ENCODE data around the gene TYMP. TPM values are rescaled to one million over a fixed set of nuclear protein-coding genes. Genes with fewer than 3 reads are reported as not detected.

Gene TYMP
- total RNA-seq, 1 experiment from 2014 or later: 56.0 TPM

- intact Hi-C loops (cut with micrococcal nuclease; ENCODE audit: unreplicated experiment): no loop called here
- no peaks in the 10 kb centered on the region for H3K9me3 ChIP-seq (ENCODE audit: control insufficient read depth, insufficient read depth, low read depth, low read length)
- TF ChIP-seq REST (IDR thresholded peaks at IDR 0.05; ENCODE audit: insufficient read depth in 1 of 2, low read depth in 2 of 2, low read length in 1 of 2) (0 out of 4 replicates have a peak, but pooled peaks of 1 of the 2 experiments have one; percentile 10), CTCF (IDR thresholded peaks at IDR 0.05) (no peak)
- in situ Hi-C loops (cut with HindIII; ENCODE audit: low pct_unique_long_range_greater_than_20kb, low sequenced_read_pairs): no loop called here
- POLR2A ChIA-PET: interaction anchor here (0.5 kb wide), 1 partner anchor 98 kb away, joined by 4 read pairs; no protein-coding TSS in a partner anchor
- no peaks in the 10 kb centered on the region for H3K27me3 ChIP-seq (ENCODE audit: control insufficient read depth, insufficient read depth, low read length)
- H3K27ac ChIP-seq (ENCODE audit: low read length): peak overlapping the region; percentile 78
- DNase-seq (ENCODE audit: low read depth, low spot score) (no peak), ATAC-seq (no peak)
- no TSS peak for BruUV-seq (replicated peaks)
- H3K4me1 ChIP-seq (ENCODE audit: control insufficient read depth, insufficient read depth, low read length): peaks cover 7% of the 10 kb centered on the region
- CTCF ChIA-PET: interaction anchor here (0.6 kb wide), 1 partner anchor 92 kb away, joined by 4 read pairs; no protein-coding TSS in a partner anchor
- peak overlapping the region; percentile 56 to 79 for H3K4me3 ChIP-seq (ENCODE audit: low read depth in 2 of 2, low read length in 2 of 2)
- H3K36me3 ChIP-seq (ENCODE audit: control insufficient read depth, insufficient read depth, low read length): no peaks in the 10 kb centered on the region; the same call in 1 of the 2 replicates
Measured at GRCh38 chr22:50528682-50529415, 963 bp downstream of the TYMP start.

- Histone ChIP-seq H3K27me3 (ENCODE audit: control insufficient read depth, insufficient read depth, low read length) (no peaks in the 10 kb centered on the region), H3K27ac (ENCODE audit: low read length) (peak overlapping the region; percentile 78), H3K9me3 (ENCODE audit: control insufficient read depth, insufficient read depth, low read depth, low read length) (no peaks in the 10 kb centered on the region), H3K4me1 (ENCODE audit: control insufficient read depth, insufficient read depth, low read length) (peaks cover 4% of the 10 kb centered on the region), H3K4me3 (ENCODE audit: low read depth in 2 of 2, low read length in 2 of 2) (peak overlapping the region in 1 of 2 experiments; percentile 79; a peak in 1 of 4 replicates), H3K36me3 (ENCODE audit: control insufficient read depth, insufficient read depth, low read length) (no peaks in the 10 kb centered on the region; the same call in 1 of the 2 replicates)
- no peak for TF ChIP-seq REST (IDR thresholded peaks at IDR 0.05; ENCODE audit: insufficient read depth in 1 of 2, low read depth in 2 of 2, low read length in 1 of 2)
- no peak for TF ChIP-seq CTCF (IDR thresholded peaks at IDR 0.05)
- no peak for TF ChIP-seq TCF7L2 (IDR thresholded peaks at IDR 0.05; ENCODE audit: low read depth, low read length)
- no peak for TF ChIP-seq POLR2AphosphoS5 (IDR thresholded peaks at IDR 0.05; ENCODE audit: low read depth, low read length)
- no peak for TF ChIP-seq SIN3A (IDR thresholded peaks at IDR 0.05; ENCODE audit: borderline replicate concordance, insufficient read depth, low read depth, low read length)
- CTCF ChIA-PET: interaction anchor here (0.6 kb wide), 1 partner anchor 93 kb away, joined by 4 read pairs; no protein-coding TSS in a partner anchor
- DNase-seq (ENCODE audit: low read depth, low spot score) (no peak), ATAC-seq (no peak)
- intact Hi-C loops (cut with micrococcal nuclease; ENCODE audit: unreplicated experiment): no loop called here
- in situ Hi-C loops (cut with HindIII; ENCODE audit: low pct_unique_long_range_greater_than_20kb, low sequenced_read_pairs): no loop called here
- BruUV-seq (replicated peaks): no TSS peak
- POLR2A ChIA-PET: no interaction called here
Measured at GRCh38 chr22:50527921-50528681, 1.7 kb downstream of the TYMP start.
